Measurements from ENCODE around the gene SPECC1L.

The SPECC1L gene

DNA sequence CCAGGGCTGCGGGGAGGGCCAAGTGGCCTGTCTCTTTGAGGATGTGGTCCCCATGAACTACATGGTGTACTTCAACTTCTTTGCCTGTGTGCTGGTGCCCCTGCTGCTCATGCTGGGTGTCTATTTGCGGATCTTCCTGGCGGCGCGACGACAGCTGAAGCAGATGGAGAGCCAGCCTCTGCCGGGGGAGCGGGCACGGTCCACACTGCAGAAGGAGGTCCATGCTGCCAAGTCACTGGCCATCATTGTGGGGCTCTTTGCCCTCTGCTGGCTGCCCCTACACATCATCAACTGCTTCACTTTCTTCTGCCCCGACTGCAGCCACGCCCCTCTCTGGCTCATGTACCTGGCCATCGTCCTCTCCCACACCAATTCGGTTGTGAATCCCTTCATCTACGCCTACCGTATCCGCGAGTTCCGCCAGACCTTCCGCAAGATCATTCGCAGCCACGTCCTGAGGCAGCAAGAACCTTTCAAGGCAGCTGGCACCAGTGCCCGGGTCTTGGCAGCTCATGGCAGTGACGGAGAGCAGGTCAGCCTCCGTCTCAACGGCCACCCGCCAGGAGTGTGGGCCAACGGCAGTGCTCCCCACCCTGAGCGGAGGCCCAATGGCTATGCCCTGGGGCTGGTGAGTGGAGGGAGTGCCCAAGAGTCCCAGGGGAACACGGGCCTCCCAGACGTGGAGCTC, 170.2 kb downstream of the SPECC1L start:
- TF ChIP-seq, protein P1, sequence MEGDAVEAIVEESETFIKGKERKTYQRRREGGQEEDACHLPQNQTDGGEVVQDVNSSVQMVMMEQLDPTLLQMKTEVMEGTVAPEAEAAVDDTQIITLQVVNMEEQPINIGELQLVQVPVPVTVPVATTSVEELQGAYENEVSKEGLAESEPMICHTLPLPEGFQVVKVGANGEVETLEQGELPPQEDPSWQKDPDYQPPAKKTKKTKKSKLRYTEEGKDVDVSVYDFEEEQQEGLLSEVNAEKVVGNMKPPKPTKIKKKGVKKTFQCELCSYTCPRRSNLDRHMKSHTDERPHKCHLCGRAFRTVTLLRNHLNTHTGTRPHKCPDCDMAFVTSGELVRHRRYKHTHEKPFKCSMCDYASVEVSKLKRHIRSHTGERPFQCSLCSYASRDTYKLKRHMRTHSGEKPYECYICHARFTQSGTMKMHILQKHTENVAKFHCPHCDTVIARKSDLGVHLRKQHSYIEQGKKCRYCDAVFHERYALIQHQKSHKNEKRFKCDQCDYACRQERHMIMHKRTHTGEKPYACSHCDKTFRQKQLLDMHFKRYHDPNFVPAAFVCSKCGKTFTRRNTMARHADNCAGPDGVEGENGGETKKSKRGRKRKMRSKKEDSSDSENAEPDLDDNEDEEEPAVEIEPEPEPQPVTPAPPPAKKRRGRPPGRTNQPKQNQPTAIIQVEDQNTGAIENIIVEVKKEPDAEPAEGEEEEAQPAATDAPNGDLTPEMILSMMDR (IDR thresholded peaks at IDR 0.05) = no peak

DNA sequence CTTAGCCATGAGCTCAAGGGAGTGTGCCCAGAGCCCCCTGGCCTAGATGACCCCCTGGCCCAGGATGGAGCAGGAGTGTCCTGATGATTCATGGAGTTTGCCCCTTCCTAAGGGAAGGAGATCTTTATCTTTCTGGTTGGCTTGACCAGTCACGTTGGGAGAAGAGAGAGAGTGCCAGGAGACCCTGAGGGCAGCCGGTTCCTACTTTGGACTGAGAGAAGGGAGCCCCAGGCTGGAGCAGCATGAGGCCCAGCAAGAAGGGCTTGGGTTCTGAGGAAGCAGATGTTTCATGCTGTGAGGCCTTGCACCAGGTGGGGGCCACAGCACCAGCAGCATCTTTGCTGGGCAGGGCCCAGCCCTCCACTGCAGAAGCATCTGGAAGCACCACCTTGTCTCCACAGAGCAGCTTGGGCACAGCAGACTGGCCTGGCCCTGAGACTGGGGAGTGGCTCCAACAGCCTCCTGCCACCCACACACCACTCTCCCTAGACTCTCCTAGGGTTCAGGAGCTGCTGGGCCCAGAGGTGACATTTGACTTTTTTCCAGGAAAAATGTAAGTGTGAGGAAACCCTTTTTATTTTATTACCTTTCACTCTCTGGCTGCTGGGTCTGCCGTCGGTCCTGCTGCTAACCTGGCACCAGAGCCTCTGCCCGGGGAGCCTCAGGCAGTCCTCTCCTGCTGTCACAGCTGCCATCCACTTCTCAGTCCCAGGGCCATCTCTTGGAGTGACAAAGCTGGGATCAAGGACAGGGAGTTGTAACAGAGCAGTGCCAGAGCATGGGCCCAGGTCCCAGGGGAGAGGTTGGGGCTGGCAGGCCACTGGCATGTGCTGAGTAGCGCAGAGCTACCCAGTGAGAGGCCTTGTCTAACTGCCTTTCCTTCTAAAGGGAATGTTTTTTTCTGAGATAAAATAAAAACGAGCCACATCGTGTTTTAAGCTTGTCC, 171.0 kb downstream of the SPECC1L start:
- TF ChIP-seq, protein P1 (IDR thresholded peaks at IDR 0.05) = no peak

DNA sequence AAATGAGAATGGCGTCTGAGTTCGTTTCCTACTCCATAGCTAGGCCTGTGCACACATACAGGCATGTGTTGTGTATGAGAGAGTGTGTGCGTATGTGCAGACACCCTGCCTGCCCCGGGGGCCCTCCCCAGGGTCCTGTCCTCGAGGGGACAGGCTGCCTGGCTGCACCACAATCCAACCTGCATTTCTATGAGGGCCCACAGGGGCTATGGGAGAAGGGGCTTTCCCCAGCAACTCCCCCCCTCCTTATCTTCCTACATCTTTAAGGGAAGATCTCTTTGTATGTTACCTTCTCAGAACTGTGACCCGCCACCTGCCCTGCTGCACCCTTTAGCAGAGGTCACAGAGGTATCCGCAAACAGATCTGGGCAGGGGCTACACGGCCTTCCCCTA, 171.7 kb downstream of the SPECC1L start:
- TF ChIP-seq, protein P1 (IDR thresholded peaks at IDR 0.05) = no peak

DNA sequence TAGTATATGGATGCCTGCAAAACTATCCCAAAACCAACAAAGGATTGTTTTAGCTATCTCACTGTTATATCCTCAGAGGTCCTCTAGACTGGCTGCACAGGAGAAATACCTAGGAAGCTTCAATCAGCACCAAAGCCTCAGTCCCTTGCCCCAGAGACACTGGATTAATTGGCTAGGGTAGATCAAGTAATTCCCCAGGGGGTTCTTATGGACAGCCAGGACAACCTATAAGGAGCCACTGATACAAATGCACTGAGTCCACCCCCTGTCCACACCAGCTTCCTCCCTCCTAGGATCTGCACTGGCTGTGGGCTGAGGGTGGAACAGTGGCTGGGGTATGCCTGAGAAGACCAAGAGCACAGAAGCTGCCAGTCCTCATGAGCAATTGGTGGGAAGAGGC, 173.0 kb downstream of the SPECC1L start:
- TF ChIP-seq, protein P1 (IDR thresholded peaks at IDR 0.05) = no peak

DNA sequence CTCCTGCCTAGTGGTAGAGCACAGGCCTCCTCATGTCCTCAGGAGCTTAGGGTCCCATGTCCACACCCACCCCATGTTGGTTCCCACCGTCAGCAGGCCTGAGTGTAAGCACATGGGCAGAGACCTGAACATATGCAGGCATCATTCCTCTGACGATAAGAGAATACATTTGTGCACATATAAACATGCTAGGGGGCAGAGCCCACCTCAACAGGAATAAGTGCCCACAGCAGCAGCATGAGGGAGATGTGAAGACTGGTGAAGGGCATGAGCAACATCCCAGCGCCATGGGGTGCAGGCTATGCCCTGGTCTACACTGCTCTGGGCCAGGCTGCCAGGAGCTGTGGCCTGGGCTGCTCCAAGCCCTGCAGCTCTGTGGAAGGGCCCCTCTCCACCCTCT, 173.6 kb downstream of the SPECC1L start:
- TF ChIP-seq, protein P1 (IDR thresholded peaks at IDR 0.05) = no peak

DNA sequence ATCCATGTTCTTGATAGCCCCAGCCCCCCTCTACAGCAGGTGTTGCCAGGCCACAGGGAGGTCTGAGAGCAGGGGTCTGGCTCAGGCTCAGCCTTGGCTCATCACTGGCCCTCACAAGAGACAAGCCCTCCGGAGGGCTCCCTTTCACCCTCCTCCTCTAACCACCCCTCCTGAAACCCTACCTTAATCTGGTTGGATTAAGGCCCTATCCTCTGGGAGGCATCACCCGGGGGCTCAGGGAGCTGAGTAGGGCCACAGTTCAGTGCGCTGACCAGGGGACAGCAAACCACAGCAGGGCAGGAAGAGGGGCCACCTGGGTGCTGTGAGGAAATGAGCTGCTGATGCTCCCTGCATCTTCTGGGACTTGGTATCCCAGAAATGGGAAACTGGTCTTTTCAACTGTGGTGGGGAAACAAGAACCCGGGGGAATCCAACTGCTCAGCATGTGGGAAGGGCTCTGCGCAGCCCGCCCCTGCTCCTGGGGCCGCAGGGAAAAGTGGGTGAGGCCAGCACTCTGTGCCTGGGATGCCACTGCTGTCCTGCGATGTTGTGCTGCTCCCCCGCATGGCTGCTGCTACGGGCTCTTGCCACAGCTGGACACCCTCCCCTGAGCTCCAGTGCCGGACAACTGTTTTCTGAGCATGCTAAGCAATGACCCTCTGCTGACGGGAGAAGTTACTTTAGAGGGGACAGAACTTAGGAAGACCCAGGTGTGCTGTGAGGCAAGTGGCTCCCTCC, 174.3 kb downstream of the SPECC1L start:
- TF ChIP-seq, protein P1 (IDR thresholded peaks at IDR 0.05) = no peak

DNA sequence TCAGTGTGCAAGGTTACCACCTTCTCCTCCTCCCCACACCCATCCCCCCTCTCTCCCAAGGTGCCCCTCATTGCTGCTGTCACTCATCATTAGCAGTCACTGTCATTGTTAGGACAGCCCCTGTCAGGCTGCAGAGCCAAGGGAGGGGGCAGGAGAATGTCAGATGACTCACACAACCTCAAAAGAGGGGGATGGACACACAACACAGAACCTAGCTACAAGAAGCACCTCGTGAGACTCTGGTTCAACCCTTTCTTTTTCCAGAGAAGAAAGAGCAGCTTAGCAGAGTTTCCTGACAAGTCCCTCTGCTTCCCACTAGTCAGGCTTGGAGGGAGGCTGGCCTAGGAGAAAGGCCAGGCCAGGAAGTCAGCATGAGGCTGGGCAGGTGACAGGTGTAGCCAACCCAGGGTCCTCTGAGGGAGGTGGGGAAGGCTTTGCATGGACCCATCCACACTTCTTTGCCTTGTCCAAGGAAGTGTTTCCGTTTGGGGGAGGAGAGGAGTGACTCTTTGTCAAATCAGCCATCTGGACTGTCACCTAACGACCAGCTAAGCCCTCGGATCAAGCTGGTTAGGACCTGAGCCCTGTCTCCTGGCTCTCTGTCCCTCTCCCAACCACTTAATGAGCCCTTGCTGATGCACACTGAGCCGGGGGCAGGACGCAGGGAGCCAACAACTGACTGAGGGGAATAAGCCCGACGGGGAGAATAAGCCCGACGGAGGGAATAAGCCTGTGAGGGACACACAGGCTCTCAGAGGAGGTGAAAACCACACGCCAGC, 175.0 kb downstream of the SPECC1L start:
- TF ChIP-seq, protein P1 (IDR thresholded peaks at IDR 0.05) = no peak

Measured in LNCAP (cell line).